Neural cell (in vitro differentiated cells): ENCODE data around the gene ADPRHL1. TPM values are rescaled to one million over a fixed set of nuclear protein-coding genes. Genes with fewer than 3 reads are reported as not detected.
"Not testable (repeated sequence)": the region's sequence is repeated elsewhere in the genome, so short reads cannot be mapped to it uniquely, and the experiment has no call there.

Experiments
- H2AFZ ChIP-seq: fragments of 200-600, 300-800 bp; sonication (generic), shearing (Covaris generic); 2 replicates; pipeline ENCODE4 v1.6.0; 2014; ENCODE audit warnings: low read depth, mild to moderate bottlenecking, antibody characterized with exemption, low read length, moderate library complexity
- H3F3A ChIP-seq: fragments of 200-600 bp; shearing (Covaris generic); 2 replicates; pipeline ENCODE4 v1.6.1; 2016; ENCODE audit warnings: mild to moderate bottlenecking, moderate library complexity, mixed read lengths, antibody characterized with exemption, low read length; ENCODE audit not compliant: insufficient read depth, poor library complexity, severe bottlenecking
- H3K27ac ChIP-seq: fragments of 200-600, 300-800 bp; sonication (generic), shearing (Covaris generic); 2 replicates; pipeline ENCODE4 v1.5.1; 2014; ENCODE audit warnings: mild to moderate bottlenecking, low read length, moderate library complexity
- H3K27me3 ChIP-seq: fragments of 300-800, 200-600 bp; sonication (generic), shearing (Covaris generic); 2 replicates; pipeline ENCODE4 v1.6.0; 2014; ENCODE audit warnings: mild to moderate bottlenecking, low read depth, low read length, moderate library complexity; ENCODE audit not compliant: insufficient read depth
- H3K36me3 ChIP-seq: fragments of 300-800, 200-600 bp; sonication (generic), shearing (Covaris generic); 2 replicates; pipeline ENCODE4 v1.5.1; 2014; ENCODE audit warnings: mild to moderate bottlenecking, antibody characterized with exemption, low read length, moderate library complexity; ENCODE audit not compliant: insufficient read depth
- H3K4me2 ChIP-seq: fragments of 300-800, 200-600 bp; sonication (generic), shearing (Covaris generic); 2 replicates; pipeline ENCODE4 v1.6.0; 2014; ENCODE audit warnings: mild to moderate bottlenecking, low read length
- H3K4me3 ChIP-seq: fragments of 300-800, 200-600 bp; sonication (generic), shearing (Covaris generic); 2 replicates; pipeline ENCODE4 v1.5.1; 2014; ENCODE audit warnings: mild to moderate bottlenecking, low read length, moderate library complexity
- H3K79me2 ChIP-seq: fragments of 200-600 bp; shearing (Covaris generic); replicated peaks from 2 replicates; pipeline ENCODE4 v1.6.0; 2014; ENCODE audit warnings: mild to moderate bottlenecking, low read length, moderate library complexity; ENCODE audit not compliant: insufficient read depth
- H3K9ac ChIP-seq: fragments of 300-800, 200-600 bp; sonication (generic), shearing (Covaris generic); 2 replicates; pipeline ENCODE4 v1.6.1; 2016; ENCODE audit warnings: mild to moderate bottlenecking, low read length, mixed read lengths
- H3K9me2 ChIP-seq: fragments of 200-600 bp; shearing (Covaris generic); 2 replicates; pipeline ENCODE4 v1.6.1; 2016; ENCODE audit warnings: mild to moderate bottlenecking, low read length, mixed read lengths; ENCODE audit not compliant: insufficient read depth
- H3K9me3 ChIP-seq: fragments of 200-600, 300-800 bp; sonication (generic), shearing (Covaris generic); 2 replicates; pipeline ENCODE4 v1.6.1; 2016; ENCODE audit warnings: mild to moderate bottlenecking, mixed run types, low read length, moderate library complexity, mixed read lengths
- H4K20me1 ChIP-seq: fragments of 200-600 bp; shearing (Covaris generic); 2 replicates; pipeline ENCODE4 v1.6.1; 2016; ENCODE audit warnings: mild to moderate bottlenecking, mixed run types; ENCODE audit not compliant: insufficient read depth
- CTCF ChIP-seq: fragments of 450-650 bp; IDR thresholded peaks from 2 replicates; pipeline ENCODE4 v1.5.1; 2014; ENCODE audit warnings: antibody characterized with exemption, mild to moderate bottlenecking, moderate library complexity; ENCODE audit not compliant: poor library complexity, severe bottlenecking
- EP300 ChIP-seq: fragments of 450-650 bp; conservative IDR thresholded peaks from 2 replicates; pipeline ENCODE4 v1.6.1; 2014; ENCODE audit warnings: antibody characterized with exemption, mild to moderate bottlenecking, moderate library complexity; ENCODE audit not compliant: poor library complexity, severe bottlenecking
- EZH2 ChIP-seq: fragments of 200-600, 300-800 bp; shearing (Covaris generic), sonication (generic); IDR thresholded peaks from 2 replicates; pipeline ENCODE4 v1.6.1; 2014; ENCODE audit warnings: antibody characterized with exemption, low read length, borderline replicate concordance, mild to moderate bottlenecking; ENCODE audit not compliant: insufficient read depth, poor library complexity, severe bottlenecking
- MXI1 ChIP-seq: fragments of 450-650 bp; conservative IDR thresholded peaks from 2 replicates; pipeline ENCODE4 v1.6.1; 2014; ENCODE audit warnings: antibody characterized with exemption, mild to moderate bottlenecking; ENCODE audit not compliant: poor library complexity, severe bottlenecking
- POLR2AphosphoS5 ChIP-seq: IDR thresholded peaks from 2 replicates; pipeline ENCODE4 v1.6.1; 2012
- RAD21 ChIP-seq: fragments of 450-650 bp; conservative IDR thresholded peaks from 2 replicates; pipeline ENCODE4 v1.6.1; 2014; ENCODE audit warnings: antibody characterized with exemption, mild to moderate bottlenecking, moderate library complexity
- REST ChIP-seq: IDR thresholded peaks from 2 replicates; pipeline ENCODE4 v1.6.1; 2012; ENCODE audit warnings: borderline replicate concordance
- TAF1 ChIP-seq: IDR thresholded peaks from 2 replicates; pipeline ENCODE4 v1.6.1; 2012; ENCODE audit warnings: low read depth
- polyA plus RNA-seq: library from polyadenylated mRNA; depleted of rRNA; stranded (reverse); fragments of >200 nt; gene quantifications from 2 replicates; pipeline ENCODE4 v1.2.3, GENCODE V29; 2014

The ADPRHL1 gene
- polyA plus RNA-seq, 1 donor from 2014 or later: 1.1 TPM

- no peak for TF ChIP-seq EP300
- no peak for TF ChIP-seq RAD21
Measured at GRCh38 chr13:113393226-113393562, 60.1 kb downstream of the ADPRHL1 start (continued).

GRCh38 chr13:113390874-113391497 lies 62.3 kb downstream of the ADPRHL1 start:
- Histone ChIP-seq H3F3A (no peaks in the 10 kb centered on the region), H3K27ac (no peak overlapping the region), H3K4me3 (no peak overlapping the region), H3K27me3 (no peaks in the 10 kb centered on the region), H3K9me3 (no peaks in the 10 kb centered on the region), H2AFZ (no peak overlapping the region), H3K9ac (no peak overlapping the region), H3K36me3 (no peaks in the 10 kb centered on the region), H3K79me2 (no peaks in the 10 kb centered on the region), H4K20me1 (no peaks in the 10 kb centered on the region), H3K4me2 (no peak overlapping the region), H3K9me2 (no peaks in the 10 kb centered on the region)
- no peak for TF ChIP-seq CTCF
- TF ChIP-seq TAF1: no peak
- no peak for TF ChIP-seq POLR2AphosphoS5
- TF ChIP-seq EZH2: no peak
- no peak for TF ChIP-seq RAD21
- TF ChIP-seq EP300: no peak
- TF ChIP-seq MXI1: no peak
- no peak for TF ChIP-seq REST

GRCh38 chr13:113389586-113389985 lies 63.7 kb downstream of the ADPRHL1 start:
- H3K27ac ChIP-seq, H3K9me3 ChIP-seq: not testable (repeated sequence)

More at GRCh38 chr13:113389586-113389985, 63.7 kb downstream of the ADPRHL1 start:
- H3K27me3 ChIP-seq, H3K9ac ChIP-seq, H2AFZ ChIP-seq, H3K4me2 ChIP-seq, H3K79me2 ChIP-seq, H3K36me3 ChIP-seq, H3F3A ChIP-seq, H3K9me2 ChIP-seq, H3K4me3 ChIP-seq, H4K20me1 ChIP-seq: not testable (repeated sequence)
